GM19328 (cell line): ENCODE measurements around the gene LRPAP1.
"Not testable (repeated sequence)": the region's sequence is repeated elsewhere in the genome, so short reads cannot be mapped to it uniquely, and the experiment has no call there.

ENCODE experiments used
- ATAC-seq: cut with Tn5 transposase; IDR thresholded peaks from one replicate; pipeline ENCODE4 v1.9.1; 2021; ENCODE audit warnings: mild to moderate bottlenecking, moderate library complexity; ENCODE audit not compliant: unreplicated experiment

Gene LRPAP1

DNA sequence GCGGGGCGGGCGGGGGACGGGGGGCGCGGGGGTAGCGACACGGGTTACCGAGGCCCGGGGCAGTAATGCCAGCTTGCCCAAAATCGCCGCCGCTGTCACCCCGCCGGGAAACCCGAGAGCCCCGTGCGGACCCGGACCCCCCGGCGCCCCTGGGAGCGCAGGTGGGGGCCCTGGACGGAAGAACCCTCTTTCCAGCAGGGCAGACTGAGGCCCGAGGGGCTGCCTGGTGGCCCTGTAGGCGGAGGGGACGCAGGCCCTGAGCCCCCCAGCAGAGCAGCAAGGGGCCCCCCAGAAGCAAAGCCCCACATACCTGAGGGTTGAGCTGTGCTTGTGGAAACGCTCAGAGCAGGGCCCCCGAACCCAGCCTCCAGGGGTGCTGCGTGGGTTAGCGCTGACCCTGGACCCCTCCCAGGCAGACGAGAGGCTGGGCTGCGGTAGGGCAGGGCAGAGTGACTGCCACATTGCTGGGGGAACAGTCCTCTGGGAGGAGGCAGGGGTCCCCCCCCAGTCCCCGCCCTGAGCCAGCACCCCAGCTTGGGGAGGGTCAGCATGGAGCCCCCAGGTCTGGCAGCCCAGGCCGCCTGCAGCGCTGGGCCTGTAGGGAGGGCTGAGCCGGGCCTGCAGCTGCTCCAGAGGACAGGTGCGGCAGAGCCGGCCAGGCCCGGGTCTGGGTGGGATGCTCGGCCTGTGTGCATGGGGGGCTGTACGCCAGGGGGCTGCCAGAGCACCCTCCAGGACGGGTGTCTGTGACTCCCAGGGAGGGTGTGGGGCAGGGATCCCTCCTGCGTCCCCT is 68.5 kb downstream of the LRPAP1 start:
- no peak for ATAC-seq

GRCh38 chr4:3462790-3463415 is 69.3 kb downstream of the LRPAP1 start, which contains the start of gene DOK7:
DOK7 (plus strand) TSS chr4:3463306; CDS start chr4:3463376, 70 bp downstream.
- no peak for ATAC-seq

DNA sequence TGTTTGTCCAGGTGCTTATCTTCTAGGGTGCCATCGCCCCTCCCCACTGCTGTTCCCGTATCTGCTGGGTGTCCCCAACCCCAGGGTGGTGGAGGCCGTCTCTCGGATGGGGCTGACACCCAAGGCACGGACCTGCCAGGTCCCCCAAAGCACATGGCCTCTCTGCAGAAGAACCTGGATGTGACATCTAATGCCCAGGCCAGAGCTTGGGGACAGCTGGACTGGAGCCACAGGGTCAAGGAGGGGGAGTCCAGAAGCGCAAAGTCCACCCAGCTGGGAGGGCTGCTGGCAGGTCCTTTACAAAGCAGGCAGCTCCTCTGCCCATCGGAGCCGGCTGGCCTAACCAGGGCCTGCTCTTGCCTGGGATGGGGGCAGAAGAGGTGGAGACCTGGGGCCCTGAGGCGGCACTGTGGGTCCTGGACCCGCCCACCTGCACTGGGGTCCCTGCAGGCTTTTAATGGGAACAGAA is 69.9 kb downstream of the LRPAP1 start:
- no peak for ATAC-seq

DNA sequence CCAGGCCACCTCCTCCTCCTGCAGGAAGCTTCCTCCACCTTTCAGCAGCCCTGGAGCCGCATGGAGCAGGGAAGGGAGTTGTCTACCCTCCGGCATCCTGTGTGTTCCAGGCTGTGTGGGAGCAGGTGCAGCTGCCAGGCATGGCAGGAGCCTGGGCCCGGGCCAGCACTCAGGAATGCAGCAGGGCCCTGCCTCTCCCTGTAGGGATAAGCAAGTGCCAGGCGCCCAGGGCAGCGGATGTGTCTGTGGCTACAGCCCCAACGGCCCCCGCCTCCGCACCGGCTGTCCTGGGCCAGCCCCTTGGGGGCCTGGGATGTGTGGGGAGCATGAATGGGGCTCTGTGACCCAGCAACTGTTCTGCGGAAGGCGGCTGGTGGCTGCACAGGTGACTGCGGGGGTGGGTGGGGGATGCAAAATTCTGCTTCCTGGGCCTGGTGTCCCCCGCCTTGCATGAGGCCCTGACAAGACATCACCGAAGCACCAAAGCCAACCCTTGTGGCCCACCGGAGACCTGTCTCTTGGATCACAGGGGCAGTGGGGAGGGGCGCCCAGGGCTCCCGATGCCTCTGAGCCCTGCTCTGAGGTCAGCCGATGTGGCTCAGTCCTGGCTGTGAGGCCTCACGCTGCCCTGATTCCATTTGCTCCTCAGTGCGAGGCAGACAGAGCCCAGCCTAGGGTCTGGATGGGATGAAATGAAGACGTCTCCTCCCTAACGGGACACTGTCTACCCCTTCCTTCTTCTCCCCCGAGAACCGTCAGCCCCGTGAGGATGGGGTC is 70.5 kb downstream of the LRPAP1 start:
- no peak for ATAC-seq

- no peak for ATAC-seq
Observed at GRCh38 chr4:3460926-3461325, 71.3 kb downstream of the LRPAP1 start.

DNA sequence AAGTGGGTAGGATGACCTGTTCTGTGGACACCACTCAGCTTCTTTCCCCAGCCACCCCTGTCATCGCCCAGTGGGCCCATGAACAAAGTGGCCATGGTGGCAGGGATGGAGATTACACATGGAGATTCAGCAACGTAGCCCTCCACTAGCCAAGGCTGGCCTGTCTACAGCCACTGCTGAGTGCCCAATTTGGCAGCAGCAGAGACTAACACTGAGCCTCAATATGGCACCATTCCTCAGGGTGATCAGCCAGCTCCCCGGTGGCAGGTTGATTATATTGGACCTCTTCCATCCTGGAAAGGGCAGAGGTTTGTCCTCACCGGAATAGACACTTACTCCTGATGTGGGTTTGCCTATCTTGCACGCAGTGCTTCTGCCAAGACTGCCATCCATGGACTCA is 73.1 kb downstream of the LRPAP1 start:
- ATAC-seq, result not testable (repeated sequence)

- ATAC-seq, result no peak
Observed at GRCh38 chr4:3458371-3458770, 73.9 kb downstream of the LRPAP1 start.

DNA sequence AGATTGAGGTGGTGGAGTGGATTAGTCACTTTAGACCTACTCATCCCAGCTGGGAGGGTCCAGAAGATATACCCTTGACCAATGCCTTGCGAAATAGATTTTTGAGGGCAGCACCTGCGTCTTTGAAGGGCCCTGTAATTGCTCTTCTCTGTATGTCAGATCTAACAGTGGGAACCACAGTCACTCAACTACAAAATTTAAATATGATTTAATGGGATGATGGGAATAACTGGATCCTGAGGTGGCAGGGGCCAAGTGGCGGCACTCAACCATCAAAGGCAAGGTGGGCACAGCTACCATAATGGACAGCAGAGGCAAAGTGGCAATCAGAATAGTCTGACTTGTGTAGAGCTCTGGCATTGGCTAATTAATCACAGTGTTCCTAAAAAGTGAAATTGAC is 76.6 kb downstream of the LRPAP1 start:
- ATAC-seq, result not testable (repeated sequence)
